ENCODE measurements around the gene PFKFB4. TPM values are rescaled to one million over a fixed set of nuclear protein-coding genes. Genes with fewer than 3 reads are reported as not detected.

Gene PFKFB4
- total and polyA plus RNA-seq, 10 of the 15 experiments (the other 5 are each of a cell fraction or from before 2014, with no cell fraction given): 0.37 to 89.1 (median 5.2) TPM

GRCh38 chr3:48536785-48537184 lies 19.8 kb downstream of the PFKFB4 start:
- Histone ChIP-seq H3K27ac (ENCODE audit: control insufficient read depth, insufficient read depth) (no peak overlapping the region), H3K4me1 (ENCODE audit: control insufficient read depth, insufficient read depth, low read length) (no peaks in the 10 kb centered on the region), H3K9me3 (replicated peaks; ENCODE audit: control insufficient read depth, insufficient read depth, low read length) (no peaks in the 10 kb centered on the region), H3K4me2 (ENCODE audit: control insufficient read depth, insufficient read depth) (no peak overlapping the region), H3K4me3 (no peak overlapping the region), H3K36me3 (ENCODE audit: control insufficient read depth in 2 of 2, insufficient read depth in 2 of 2, low read length in 1 of 2) (peaks cover 3 to 27% of the 10 kb centered on the region in 2 experiments; a peak in 2 of 4 replicates), H2AFZ (ENCODE audit: control insufficient read depth, low read depth, low read length) (no peak overlapping the region), H3K27me3 (replicated peaks in 1 of 2; ENCODE audit: control insufficient read depth in 2 of 2, insufficient read depth in 2 of 2, low read length in 1 of 2) (no peaks in the 10 kb centered on the region), H3K9ac (ENCODE audit: control insufficient read depth, insufficient read depth, low read length) (no peak overlapping the region), H4K20me1 (ENCODE audit: control insufficient read depth, insufficient read depth) (no peaks in the 10 kb centered on the region; the same call in 1 of the 2 replicates), H3K79me2 (ENCODE audit: control insufficient read depth, insufficient read depth, low read length) (no peaks in the 10 kb centered on the region)
- no TSS peak for BruUV-seq (replicated peaks)
- WGBS (ENCODE audit: insufficient coverage, insufficient replicate concordance, low lambda C conversion rate, missing lambda C conversion rate): 91% methylated on average over 5 of the region's 5 CpGs
- in situ Hi-C loops (cut with MboI): no loop called here
- FAIRE-seq (no peak), ATAC-seq (no peak), DNase-seq (ENCODE audit: low read depth, low spot score) (no peak)
- ChIA-PET SMC1A (ENCODE audit: uncharacterized antibody, unreplicated experiment) (no interaction called here), RAD21 (ENCODE audit: unreplicated experiment) (interaction anchor here (0.8 kb wide), 1 partner anchor 101 kb away, joined by 4 read pairs; no protein-coding TSS in a partner anchor), POLR2A (interaction anchor here (0.6 to 0.7 kb wide), 3 partner anchors 29 to 216 kb away, joined by 4 to 12 read pairs (median 4); no protein-coding TSS in a partner anchor), CTCF (interaction anchor here (0.6 to 0.9 kb wide), 3 partner anchors 13 to 633 kb away, joined by 3 to 4 read pairs (median 3); no protein-coding TSS in a partner anchor)
- intact Hi-C loops (cut with micrococcal nuclease; ENCODE audit: unreplicated experiment): no loop called here
- TF ChIP-seq TAF1 (IDR thresholded peaks at IDR 0.05; ENCODE audit: borderline replicate concordance, low read depth, low read length): no peak
- TF ChIP-seq SRF (IDR thresholded peaks at IDR 0.05; ENCODE audit: low read depth in 2 of 2, low read length in 2 of 2): no peak

GRCh38 chr3:48536116-48536515 lies 20.5 kb downstream of the PFKFB4 start:
- RAD21 ChIA-PET (ENCODE audit: unreplicated experiment): no interaction called here
- intact Hi-C loops (cut with micrococcal nuclease; ENCODE audit: unreplicated experiment) (no loop called here), in situ Hi-C loops (cut with MboI) (no loop called here)
- POLR2A ChIA-PET: interaction anchor here (0.6 kb wide), 1 partner anchor 381 kb away, joined by 5 read pairs; no protein-coding TSS in a partner anchor
- peaks cover 3 to 29% of the 10 kb centered on the region in 2 experiments; a peak in 2 of 4 replicates for H3K36me3 ChIP-seq (ENCODE audit: control insufficient read depth in 2 of 2, insufficient read depth in 2 of 2, low read length in 1 of 2)
- no peaks in the 10 kb centered on the region for H3K9me3 ChIP-seq (replicated peaks; ENCODE audit: control insufficient read depth, insufficient read depth, low read length)
- SMC1A ChIA-PET (ENCODE audit: uncharacterized antibody, unreplicated experiment): no interaction called here
- ATAC-seq (no peak), FAIRE-seq (no peak), DNase-seq (ENCODE audit: low read depth, low spot score) (no peak)
- no peak overlapping the region for H3K9ac ChIP-seq (ENCODE audit: control insufficient read depth, insufficient read depth, low read length)
- no peak for TF ChIP-seq SUPT20H (IDR thresholded peaks at IDR 0.05; ENCODE audit: borderline replicate concordance, control insufficient read depth, low read depth, low read length)
- H2AFZ ChIP-seq (ENCODE audit: control insufficient read depth, low read depth, low read length): no peak overlapping the region
- no peaks in the 10 kb centered on the region for H3K27me3 ChIP-seq (replicated peaks in 1 of 2; ENCODE audit: control insufficient read depth in 2 of 2, insufficient read depth in 2 of 2, low read length in 1 of 2)
- no peaks in the 10 kb centered on the region for H3K4me1 ChIP-seq (ENCODE audit: control insufficient read depth, insufficient read depth, low read length)
- H3K4me3 ChIP-seq: no peak overlapping the region
- CTCF ChIA-PET: interaction anchor here (0.6 to 0.9 kb wide), 2 partner anchors 100 to 633 kb away, joined by 3 to 4 read pairs; no protein-coding TSS in a partner anchor
- WGBS (ENCODE audit: insufficient coverage, insufficient replicate concordance, low lambda C conversion rate, missing lambda C conversion rate): 85% methylated on average over 19 of the region's 19 CpGs
- no peak overlapping the region for H3K4me2 ChIP-seq (ENCODE audit: control insufficient read depth, insufficient read depth)
- H4K20me1 ChIP-seq (ENCODE audit: control insufficient read depth, insufficient read depth): no peaks in the 10 kb centered on the region; the same call in 1 of the 2 replicates
- no TSS peak for BruUV-seq (replicated peaks)
- H3K79me2 ChIP-seq (ENCODE audit: control insufficient read depth, insufficient read depth, low read length): no peaks in the 10 kb centered on the region
- no peak overlapping the region for H3K27ac ChIP-seq (ENCODE audit: control insufficient read depth, insufficient read depth)
